Mucosa of descending colon (tissue), 3 donors: ENCODE data around the gene NR2F1. TPM values are rescaled to one million over a fixed set of nuclear protein-coding genes. Genes with fewer than 3 reads are reported as not detected.

Source experiments
- ATAC-seq: fragments of 200-7000 bp; cut with Tn5 transposase; one replicate; pipeline ENCODE4 v1.9.1; 2020; ENCODE audit warnings: mild to moderate bottlenecking, moderate library complexity
- DNase-seq, 3 donors: peaks; one replicate each; pipeline ENCODE4 v3.0.0-alpha.2; 2020
- H3K36me3 ChIP-seq: fragments of 200-600 bp; one replicate; pipeline ENCODE4 v1.8.0; 2021; ENCODE audit warnings: low read depth, mild to moderate bottlenecking
- H3K4me1 ChIP-seq: fragments of 200-600 bp; one replicate; pipeline ENCODE4 v1.8.0; 2021; ENCODE audit warnings: low read depth, mild to moderate bottlenecking
- H3K4me3 ChIP-seq: fragments of 200-600 bp; one replicate; pipeline ENCODE4 v1.8.0; 2021; ENCODE audit warnings: mild to moderate bottlenecking
- H3K9me3 ChIP-seq: fragments of 200-600 bp; one replicate; pipeline ENCODE4 v1.8.0; 2021; ENCODE audit warnings: mild to moderate bottlenecking
- CTCF ChIP-seq: fragments of 200-600 bp; IDR thresholded peaks from one replicate; pipeline ENCODE4 v1.8.0; 2022; ENCODE audit warnings: antibody characterized with exemption, mild to moderate bottlenecking
- intact Hi-C, 2 donors: fragments of 100-400 bp; cut with DNase I in 1 of 2; cut with micrococcal nuclease in 1 of 2; formaldehyde crosslinking; loops; one replicate each; pipeline versions ENCODE4 v1.11.0 to v1.11.1; 2022; cut with DNase I, micrococcal nuclease
- total RNA-seq, 3 donors: library from RNA; stranded (reverse); fragmentation: NEBNext Ultra II Directional in 2 of 3; extraction: Animal tissue kit (Norgen Biotek cat#: 25700) in 2 of 3; gene quantifications; one replicate each; pipeline versions ENCODE4 v1.2.1 to v1.2.4, GENCODE V29; 2021 to 2023
- donor health status: DM: no; HTN: no; CAD: no; lungs with moderate emphysema.
- donor health status: DM: no; HTN: no; CAD: no.
- donor health status: DM: no; HTN: yes; CAD: no.

The NR2F1 gene
- total RNA-seq, 3 donors from 2014 or later: 2.3 to 9.1 (median 6.2) TPM

- intact Hi-C loops: no loop called here
- Histone ChIP-seq H3K9me3 (no peaks in the 10 kb centered on the region), H3K36me3 (no peaks in the 10 kb centered on the region), H3K4me3 (no peak overlapping the region), H3K4me1 (peaks cover 2% of the 10 kb centered on the region)
- DNase-seq: no peak
- ATAC-seq: no peak
- no peak for TF ChIP-seq CTCF
These were observed 18.2 kb downstream of the NR2F1 start for GRCh38 chr5:93601071-93601801.

- no peak for TF ChIP-seq CTCF
- no peak overlapping the region for H3K4me3 ChIP-seq
- H3K4me1 ChIP-seq: peaks cover 2% of the 10 kb centered on the region
- DNase-seq: no peak
- ATAC-seq: no peak
- H3K36me3 ChIP-seq: no peaks in the 10 kb centered on the region
- intact Hi-C loops: no loop called here
- H3K9me3 ChIP-seq: no peaks in the 10 kb centered on the region
These were observed 18.8 kb downstream of the NR2F1 start for GRCh38 chr5:93601802-93602155.

- TF ChIP-seq CTCF: no peak
- intact Hi-C loops: no loop called here
- ATAC-seq (no peak), DNase-seq (no peak)
- Histone ChIP-seq H3K36me3 (no peaks in the 10 kb centered on the region), H3K9me3 (no peaks in the 10 kb centered on the region), H3K4me3 (no peak overlapping the region), H3K4me1 (peaks cover under 1% of the 10 kb centered on the region)
These were observed 19.4 kb downstream of the NR2F1 start for GRCh38 chr5:93602241-93603077.

- Histone ChIP-seq H3K9me3 (no peaks in the 10 kb centered on the region), H3K4me1 (no peaks in the 10 kb centered on the region), H3K4me3 (no peak overlapping the region), H3K36me3 (no peaks in the 10 kb centered on the region)
- ATAC-seq (no peak), DNase-seq (no peak)
- no peak for TF ChIP-seq CTCF
- intact Hi-C loops: no loop called here
These were observed 20.2 kb downstream of the NR2F1 start for GRCh38 chr5:93603078-93603792.

- Histone ChIP-seq H3K4me1 (no peaks in the 10 kb centered on the region), H3K36me3 (no peaks in the 10 kb centered on the region), H3K4me3 (no peak overlapping the region), H3K9me3 (no peaks in the 10 kb centered on the region)
- peak in 1 of 3 donors; percentile 45 for DNase-seq
- intact Hi-C loops: no loop called here
- ATAC-seq: no peak
- TF ChIP-seq CTCF: no peak
These were observed 21.0 kb downstream of the NR2F1 start for GRCh38 chr5:93603793-93604643.
